Pancreas (tissue), 10 donors: ENCODE results near the gene PAPPA. TPM values are rescaled to one million over a fixed set of nuclear protein-coding genes. Genes with fewer than 3 reads are reported as not detected.

Source experiments
- ATAC-seq, 4 donors: fragments of 200-7000 bp; cut with Tn5 transposase; one replicate each; pipeline versions ENCODE4 v1.8.0 to v1.9.1; 2020; ENCODE audit warnings: mild to moderate bottlenecking in 4 of 4, moderate library complexity in 4 of 4
- DNase-seq, 6 donors: peaks; one replicate each; pipeline ENCODE4 v3.0.0-alpha.2; 2020
- FAIRE-seq: peaks from 2 replicates; lab custom pipeline; 2012; peaks lifted over from hg19 to GRCh38; lab: Jason Lieb, UNC
- H3K27ac ChIP-seq, 4 donors: fragments of 200-600 bp; sonication (generic); 1 replicate in 3 of 4; 2 replicates in 1 of 4; pipeline versions ENCODE4 v1.5.0 to v1.8.0; 2020
- H3K27me3 ChIP-seq, 4 donors: fragments of 200-600 bp; one replicate each; pipeline ENCODE4 v1.8.0; 2021
- H3K36me3 ChIP-seq, 3 donors: fragments of 200-600 bp; sonication (generic) in 1 of 3; one replicate each; pipeline versions ENCODE4 v1.5.0 to v1.8.0; 2020 to 2021
- H3K4me1 ChIP-seq, 3 donors: fragments of 200-600 bp; one replicate each; pipeline ENCODE4 v1.8.0; 2021
- H3K4me3 ChIP-seq, 4 donors: fragments of 200-600 bp; sonication (generic) in 2 of 4; one replicate each; pipeline versions ENCODE4 v1.5.0 to v1.8.0; 2020 to 2021
- H3K9me3 ChIP-seq, 4 donors: fragments of 200-600 bp; one replicate each; pipeline ENCODE4 v1.8.0; 2021
- CTCF ChIP-seq, 4 donors: fragments of 200-600 bp; sonication (generic) in 3 of 4; IDR thresholded peaks; one replicate each; pipeline versions ENCODE4 v1.5.0 to v1.8.0; 2021; ENCODE audit warnings: antibody characterized with exemption in 4 of 4
- whole genome bisulfite sequencing, 2 donors: extraction: QIAGEN DNeasy Blood & Tissue Kit; methylation state at CpG; one replicate each; pipeline ENCODE4 v1.1.7; 2013; 5-methylcytosine and 5-hydroxymethylcytosine counted together
- intact Hi-C, 3 donors: fragments of 100-400 bp; cut with DNase I; formaldehyde crosslinking; loops; one replicate each; pipeline versions ENCODE4 v1.11.1 to v1.14.2; 2022
- polyA plus RNA-seq, 2 donors: library from polyadenylated mRNA; stranded (reverse); fragments of 200-250 nt; gene quantifications; one replicate each; pipeline ENCODE4 v1.2.3, GENCODE V29; 2013
- total RNA-seq, 6 donors: library from RNA; stranded (reverse); fragmentation: NEBNext Ultra II Directional in 4 of 6; extraction: Animal tissue kit (Norgen Biotek cat#: 25700) in 4 of 6; gene quantifications; one replicate each; pipeline versions ENCODE4 v1.2.1 to v1.2.4, GENCODE V29; 2021 to 2023
- donor health status: healthy with polysubstance abuse.
- donor health status: DM: no; HTN: no; CAD: no; lungs with moderate emphysema.
- donor health status: DM: no; HTN: no; CAD: no.
- donor health status: control.
- donor health status: control.
- donor health status: Bipolar disorder and iron deficiency.
- donor health status: DM: yes; HTN: yes; CAD: no.
- donor health status: DM: no; HTN: no; CAD: no.
- donor health status: DM: no; HTN: no; CAD: no.
- donor health status: DM: yes; HTN: yes; CAD: no.

PAPPA gene
- total and polyA plus RNA-seq, 8 donors = 0.11 to 3.4 (median 0.76) TPM

- no peak for ATAC-seq
- no peak for DNase-seq
- Histone ChIP-seq H3K4me3 (no peak overlapping the region), H3K27ac (no peak overlapping the region), H3K27me3 (no peaks in the 10 kb centered on the region), H3K36me3 (no peaks in the 10 kb centered on the region), H3K4me1 (no peaks in the 10 kb centered on the region), H3K9me3 (no peaks in the 10 kb centered on the region)
- intact Hi-C loops = loop anchor here in 1 of 3 donors (10.0 kb wide), 1 partner anchor 65 kb away; no protein-coding TSS in a partner anchor
- FAIRE-seq = no peak
- TF ChIP-seq CTCF (IDR thresholded peaks at IDR 0.05) = no peak
- WGBS, 2 donors = 95 to 96% methylated on average over 1 of the region's 1 CpG
Observed at GRCh38 chr9:116389541-116390302, 236.1 kb downstream of the PAPPA start.

- Histone ChIP-seq H3K9me3 (no peaks in the 10 kb centered on the region), H3K27me3 (no peaks in the 10 kb centered on the region), H3K4me1 (no peaks in the 10 kb centered on the region), H3K27ac (no peak overlapping the region), H3K4me3 (no peak overlapping the region), H3K36me3 (no peaks in the 10 kb centered on the region)
- DNase-seq (no peak), ATAC-seq (no peak), FAIRE-seq (no peak)
- WGBS, 2 donors = 89 to 93% methylated on average over 7 of the region's 7 CpGs
- intact Hi-C loops = no loop called here
- TF ChIP-seq CTCF (IDR thresholded peaks at IDR 0.05) = no peak
Observed at GRCh38 chr9:116390303-116391228, 237.0 kb downstream of the PAPPA start.

GRCh38 chr9:116391306-116391900 is 237.8 kb downstream of the PAPPA start:
- H3K9me3 ChIP-seq = no peaks in the 10 kb centered on the region
- FAIRE-seq (no peak), ATAC-seq (no peak), DNase-seq (peak in 1 of 6 donors; percentile 20)
- 92 to 93% methylated on average over 4 of the region's 4 CpGs for WGBS, 2 donors
- H3K27ac ChIP-seq = no peak overlapping the region
- H3K4me3 ChIP-seq = no peak overlapping the region
- no peaks in the 10 kb centered on the region for H3K27me3 ChIP-seq
- no peak for TF ChIP-seq CTCF (IDR thresholded peaks at IDR 0.05)
- no peaks in the 10 kb centered on the region for H3K36me3 ChIP-seq
- no peaks in the 10 kb centered on the region for H3K4me1 ChIP-seq
- intact Hi-C loops = no loop called here

GRCh38 chr9:116393198-116393597 is 239.6 kb downstream of the PAPPA start:
- Histone ChIP-seq H3K27ac (no peak overlapping the region), H3K27me3 (no peaks in the 10 kb centered on the region), H3K4me1 (no peaks in the 10 kb centered on the region), H3K36me3 (no peaks in the 10 kb centered on the region), H3K4me3 (no peak overlapping the region), H3K9me3 (no peaks in the 10 kb centered on the region)
- 94 to 97% methylated on average over 1 of the region's 1 CpG for WGBS, 2 donors
- TF ChIP-seq CTCF (IDR thresholded peaks at IDR 0.05) = no peak
- intact Hi-C loops = no loop called here
- DNase-seq (no peak), FAIRE-seq (no peak), ATAC-seq (no peak)
